Spinal cord (tissue), 10 donors: ENCODE results near the gene ATXN2L. TPM values are rescaled to one million over a fixed set of nuclear protein-coding genes. Genes with fewer than 3 reads are reported as not detected.
A peak's percentile ranks its signal among the peaks of the same experiment; 100 is the strongest.
"Not testable (repeated sequence)": the region's sequence is repeated elsewhere in the genome, so short reads cannot be mapped to it uniquely, and the experiment has no call there.

Experiments used
- DNase-seq, 6 donors: peaks; one replicate each; pipeline versions ENCODE4 v3.0.0 to v3.0.0-alpha.2; 2013 to 2015; ENCODE audit warnings: low spot score in 6 of 6, low read depth in 4 of 6
- H3K27ac ChIP-seq: one replicate; pipeline ENCODE4 v1.5.1; 2013; ENCODE audit warnings: low read depth, low read length, control low read depth
- H3K27me3 ChIP-seq: one replicate; pipeline ENCODE4 v1.6.1; 2013; ENCODE audit warnings: low read length; ENCODE audit not compliant: control insufficient read depth, insufficient read depth
- H3K36me3 ChIP-seq: one replicate; pipeline ENCODE4 v1.6.1; 2013; ENCODE audit warnings: low read length; ENCODE audit not compliant: control insufficient read depth, insufficient read depth
- H3K4me1 ChIP-seq: one replicate; pipeline ENCODE4 v1.6.1; 2013; ENCODE audit warnings: low read length; ENCODE audit not compliant: control insufficient read depth, insufficient read depth
- H3K4me3 ChIP-seq: one replicate; pipeline ENCODE4 v1.5.1; 2013; ENCODE audit warnings: low read depth, low read length, control low read depth
- H3K9me3 ChIP-seq: one replicate; pipeline ENCODE4 v1.6.1; 2013; ENCODE audit warnings: low read length; ENCODE audit not compliant: control insufficient read depth, insufficient read depth
- WGBS: methylation state at CpG from one replicate; pipeline ENCODE4 v1.1.5; 2013; ENCODE audit warnings: missing lambda C conversion rate; ENCODE audit not compliant: insufficient coverage; 5-methylcytosine and 5-hydroxymethylcytosine counted together
- long read RNA-seq, 4 donors: transcript quantifications; one replicate each; lab custom pipeline, GENCODE V29; 2026
- polyA plus RNA-seq, 2 donors: library from polyadenylated mRNA; unstranded; fragments of 120-200 nt; gene quantifications; one replicate each; pipeline ENCODE4 v1.2.1, GENCODE V29; 2013; ENCODE audit not compliant: insufficient read length in 2 of 2
- total RNA-seq, 2 donors: library from RNA; depleted of rRNA in 1 of 2; stranded (reverse); fragments of 120-200 nt in 1 of 2; fragments of >200 nt in 1 of 2; gene quantifications; one replicate each; pipeline versions ENCODE4 v1.2.3 to v1.2.4, GENCODE V29; 2013 to 2014
- donor health status: healthy.

ATXN2L gene
- 10 to 100 TPM; 40.1 to 45.7 TPM for total RNA-seq
- 100 to 1,000 TPM; 133 to 159 TPM for polyA plus RNA-seq
- long read RNA-seq, donor 1, full-length matches to known transcripts = 8 of 8 reads
- long read RNA-seq, donor 1, partial matches to known transcripts = 0 of 8 reads
- long read RNA-seq, donor 1, other reads (novel, unspliced or antisense) = 0 of 8 reads
- long read RNA-seq, donor 2, partial matches to known transcripts = 0 of 2 reads
- long read RNA-seq, donor 2, other reads (novel, unspliced or antisense) = 0 of 2 reads
- long read RNA-seq, donor 3, partial matches to known transcripts = 21 of 22 reads
- long read RNA-seq, donor 3, other reads (novel, unspliced or antisense) = 0 of 22 reads
- long read RNA-seq, donor 4, full-length matches to known transcripts = 6 of 16 reads
- long read RNA-seq, donor 4, partial matches to known transcripts = 10 of 16 reads
- long read RNA-seq, donor 4, other reads (novel, unspliced or antisense) = 0 of 16 reads

GRCh38 chr16:28822520-28823290 is at the start of gene ATXN2L:
TSS of gene ATXN2L (plus strand) at chr16:28822999. CDS start at chr16:28823260, 261 bp downstream.
- Histone ChIP-seq H3K27ac (peak within 1 kb of the TSS; percentile 100), H3K4me3 (peak within 1 kb of the TSS; percentile 97), H3K9me3 (no peaks in the 10 kb centered on the region), H3K36me3 (peaks cover 27% of the 10 kb centered on the region), H3K27me3 (no peaks in the 10 kb centered on the region), H3K4me1 (peaks cover 12% of the 10 kb centered on the region)
- WGBS = 0% methylated on average over 65 of the region's 91 CpGs
- peak; percentile 89 to 99 (median 94) for DNase-seq

GRCh38 chr16:28781697-28782096 is 41.1 kb upstream of the ATXN2L start:
- not testable (repeated sequence) for H3K27me3 ChIP-seq, H3K9me3 ChIP-seq, H3K4me3 ChIP-seq, DNase-seq, H3K36me3 ChIP-seq, H3K4me1 ChIP-seq, H3K27ac ChIP-seq
- no CpG with 5 or more reads among the region's 6 CpGs for WGBS

GRCh38 chr16:28782357-28782756 is 40.4 kb upstream of the ATXN2L start:
- not testable (repeated sequence) for H3K4me1 ChIP-seq, H3K27me3 ChIP-seq, H3K9me3 ChIP-seq, DNase-seq, H3K36me3 ChIP-seq, H3K4me3 ChIP-seq, H3K27ac ChIP-seq
- no CpG with 5 or more reads among the region's 4 CpGs for WGBS

- H3K27ac ChIP-seq, H3K36me3 ChIP-seq, H3K4me1 ChIP-seq, H3K4me3 ChIP-seq, H3K9me3 ChIP-seq, H3K27me3 ChIP-seq: not testable (repeated sequence)
- peak in 1 of 6 donors; percentile 75 for DNase-seq
- no CpG with 5 or more reads among the region's 13 CpGs for WGBS
Measured at GRCh38 chr16:28802235-28803019, 20.4 kb upstream of the ATXN2L start.

- not testable (repeated sequence) for H3K9me3 ChIP-seq, H3K27ac ChIP-seq
- no CpG with 5 or more reads among the region's 11 CpGs for WGBS
Measured at GRCh38 chr16:28807445-28808120, 15.2 kb upstream of the ATXN2L start.

GRCh38 chr16:28820016-28820415 is 2.8 kb upstream of the ATXN2L start:
- H3K36me3 ChIP-seq = peaks cover 3% of the 10 kb centered on the region
- H3K4me3 ChIP-seq = no peak overlapping the region
- H3K27me3 ChIP-seq = no peaks in the 10 kb centered on the region
- WGBS = 96% methylated on average over 4 of the region's 5 CpGs
- H3K9me3 ChIP-seq = no peaks in the 10 kb centered on the region
- DNase-seq = no peak
- H3K4me1 ChIP-seq = peaks cover 11% of the 10 kb centered on the region
- no peak overlapping the region for H3K27ac ChIP-seq

More at GRCh38 chr16:28807445-28808120, 15.2 kb upstream of the ATXN2L start:
- not testable (repeated sequence) for H3K36me3 ChIP-seq, H3K27me3 ChIP-seq, H3K4me1 ChIP-seq, DNase-seq, H3K4me3 ChIP-seq

- 98% methylated on average over 7 of the region's 13 CpGs for WGBS
- H3K27me3 ChIP-seq, H3K9me3 ChIP-seq, H3K4me3 ChIP-seq, DNase-seq, H3K36me3 ChIP-seq, H3K27ac ChIP-seq: not testable (repeated sequence)
- peaks cover 12% of the 10 kb centered on the region for H3K4me1 ChIP-seq
Measured at GRCh38 chr16:28820546-28820945, 2.3 kb upstream of the ATXN2L start.

- WGBS = 47% methylated on average over 11 of the region's 13 CpGs
- Histone ChIP-seq H3K9me3 (no peaks in the 10 kb centered on the region), H3K27ac (peak overlapping the region; percentile 98), H3K4me1 (peaks cover 12% of the 10 kb centered on the region), H3K4me3 (peak overlapping the region; percentile 97), H3K27me3 (no peaks in the 10 kb centered on the region), H3K36me3 (peaks cover 20% of the 10 kb centered on the region)
- no peak for DNase-seq
Measured at GRCh38 chr16:28821874-28822519, 802 bp upstream of the ATXN2L start.
